BJ (cell line): ENCODE results near the gene VGLL4. TPM values are rescaled to one million over a fixed set of nuclear protein-coding genes. Genes with fewer than 3 reads are reported as not detected.
A peak's percentile ranks its signal among the peaks of the same experiment; 100 is the strongest.

Experiments used
- CTCF ChIA-PET: fragments of 350-600 bp; formaldehyde crosslinking; extraction: SDS; loops from one replicate; lab custom pipeline; 2021; ENCODE audit warnings: antibody characterized with exemption, inconsistent platforms; lab: Yijun Ruan, JAX
- POLR2A ChIA-PET: fragments of 300-600 bp; sonication (Branson Sonifier 250); formaldehyde crosslinking; extraction: SDS; loops from one replicate; lab custom pipeline; 2021; ENCODE audit warnings: antibody characterized with exemption; lab: Charles Lee
- DNase-seq: peaks from one replicate; pipeline ENCODE4 v3.0.0-alpha.2; 2011; ENCODE audit warnings: low read depth
- H3K27me3 ChIP-seq: 2 replicates; pipeline ENCODE4 v1.6.0; 2011; ENCODE audit warnings: low read length; ENCODE audit not compliant: control insufficient read depth, insufficient read depth
- H3K36me3 ChIP-seq: 2 replicates; pipeline ENCODE4 v1.5.1; 2011; ENCODE audit warnings: low read length; ENCODE audit not compliant: control insufficient read depth, insufficient read depth
- H3K4me3 ChIP-seq: 2 replicates; pipeline ENCODE4 v1.5.1; 2011; ENCODE audit warnings: low read depth, mild to moderate bottlenecking, control low read depth, low read length
- polyA plus RNA-seq: library from polyadenylated mRNA; depleted of rRNA; stranded (reverse); fragments of >200 nt; gene quantifications from 2 replicates; pipeline ENCODE4 v1.2.3, GENCODE V29; 2011
- TF ChIP-seq, protein P1 (sequence below): IDR thresholded peaks from 2 replicates; pipeline ENCODE4 v1.5.1; 2011; ENCODE audit warnings: low read depth, mild to moderate bottlenecking, control low read depth, inconsistent platforms, low read length, moderate library complexity; ENCODE audit not compliant: insufficient read depth

VGLL4 gene
- polyA plus RNA-seq, 1 experiment, result 31.3 TPM

DNA sequence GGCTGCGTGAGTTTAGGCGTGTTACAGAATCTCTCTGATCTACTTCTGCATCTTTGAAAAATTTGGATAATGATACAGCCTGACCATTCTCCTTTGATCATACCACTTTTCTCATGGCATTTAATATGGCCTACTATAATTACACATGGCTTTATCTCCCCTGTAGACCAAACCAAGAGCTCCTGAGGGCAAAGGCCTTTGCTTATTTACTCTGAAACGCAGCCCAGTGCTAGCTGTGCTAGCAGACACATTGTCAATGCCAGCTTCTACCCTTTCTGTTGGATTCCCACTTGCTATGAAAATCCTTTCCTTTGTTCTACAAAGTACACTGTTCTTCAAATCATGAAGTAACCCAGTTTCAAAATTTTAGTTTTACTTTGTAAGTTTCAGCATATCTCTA is 16.5 kb upstream of the VGLL4 start:
- CTCF ChIA-PET, result interaction anchor here (0.8 to 1.2 kb wide), 2 partner anchors 10 to 25 kb away, joined by 3 read pairs; no protein-coding TSS in a partner anchor
- POLR2A ChIA-PET, result interaction anchor here (0.7 kb wide), 1 partner anchor 13 kb away, joined by 5 read pairs; no protein-coding TSS in a partner anchor
- no peak for DNase-seq
- Histone ChIP-seq H3K4me3 (no peak overlapping the region), H3K27me3 (no peaks in the 10 kb centered on the region), H3K36me3 (no peaks in the 10 kb centered on the region)
- TF ChIP-seq, protein P1, sequence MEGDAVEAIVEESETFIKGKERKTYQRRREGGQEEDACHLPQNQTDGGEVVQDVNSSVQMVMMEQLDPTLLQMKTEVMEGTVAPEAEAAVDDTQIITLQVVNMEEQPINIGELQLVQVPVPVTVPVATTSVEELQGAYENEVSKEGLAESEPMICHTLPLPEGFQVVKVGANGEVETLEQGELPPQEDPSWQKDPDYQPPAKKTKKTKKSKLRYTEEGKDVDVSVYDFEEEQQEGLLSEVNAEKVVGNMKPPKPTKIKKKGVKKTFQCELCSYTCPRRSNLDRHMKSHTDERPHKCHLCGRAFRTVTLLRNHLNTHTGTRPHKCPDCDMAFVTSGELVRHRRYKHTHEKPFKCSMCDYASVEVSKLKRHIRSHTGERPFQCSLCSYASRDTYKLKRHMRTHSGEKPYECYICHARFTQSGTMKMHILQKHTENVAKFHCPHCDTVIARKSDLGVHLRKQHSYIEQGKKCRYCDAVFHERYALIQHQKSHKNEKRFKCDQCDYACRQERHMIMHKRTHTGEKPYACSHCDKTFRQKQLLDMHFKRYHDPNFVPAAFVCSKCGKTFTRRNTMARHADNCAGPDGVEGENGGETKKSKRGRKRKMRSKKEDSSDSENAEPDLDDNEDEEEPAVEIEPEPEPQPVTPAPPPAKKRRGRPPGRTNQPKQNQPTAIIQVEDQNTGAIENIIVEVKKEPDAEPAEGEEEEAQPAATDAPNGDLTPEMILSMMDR, result no peak

DNA sequence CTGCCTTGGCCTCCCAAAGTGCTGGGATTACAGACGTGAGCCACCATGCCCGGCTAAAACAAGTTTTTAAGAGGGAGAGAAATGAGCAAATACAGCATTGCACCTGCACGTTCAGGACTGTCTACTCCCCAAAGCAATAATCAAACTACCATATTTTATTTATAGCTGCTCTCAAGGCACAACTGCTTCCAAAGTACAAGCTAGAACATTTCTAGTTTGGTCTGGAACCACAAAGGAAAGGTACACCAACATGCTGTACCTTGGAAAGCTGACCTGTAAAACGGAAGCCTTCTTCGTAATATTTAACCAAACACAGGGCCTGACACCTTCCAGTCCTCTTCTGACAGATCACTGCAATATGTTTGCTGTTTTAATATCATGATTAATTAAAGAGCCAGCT is 14.5 kb upstream of the VGLL4 start:
- Histone ChIP-seq H3K36me3 (no peaks in the 10 kb centered on the region), H3K4me3 (no peak overlapping the region), H3K27me3 (no peaks in the 10 kb centered on the region)
- POLR2A ChIA-PET, result no interaction called here
- CTCF ChIA-PET, result no interaction called here
- TF ChIP-seq, protein P1, result no peak
- no peak for DNase-seq

DNA sequence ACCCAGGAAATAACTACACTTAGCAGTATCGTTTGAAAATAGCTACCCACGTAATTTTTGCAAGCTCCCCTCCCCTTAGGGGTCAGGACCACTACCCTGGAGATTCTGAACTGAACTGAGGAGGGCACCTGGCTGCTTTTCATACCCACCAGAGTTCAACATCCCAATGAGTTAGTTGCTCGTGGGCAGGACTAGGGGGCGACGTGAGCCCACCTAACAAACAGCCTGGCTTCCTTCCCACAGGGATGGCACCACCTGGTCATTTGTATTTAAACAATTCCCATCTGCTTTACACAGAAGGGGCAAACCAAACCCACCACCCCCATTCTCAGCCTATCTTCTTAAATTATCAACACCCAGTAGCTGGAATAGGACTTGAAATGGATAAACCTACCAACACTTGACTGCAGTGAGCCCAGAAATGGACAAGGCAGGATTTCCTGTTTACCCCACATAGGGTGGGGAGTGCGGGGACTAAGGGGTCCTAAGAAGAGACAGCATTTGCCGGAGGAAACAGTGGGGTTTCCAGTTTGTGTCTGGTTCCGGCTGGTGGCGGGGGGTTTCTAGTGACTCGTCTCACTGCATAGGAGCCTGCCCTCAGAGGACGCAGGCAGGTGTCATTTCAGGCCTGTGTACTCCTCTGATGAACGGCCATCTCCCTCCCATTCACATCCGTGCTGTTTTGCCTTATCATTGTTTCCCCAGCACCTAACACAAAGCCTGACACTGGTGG is 11.6 kb upstream of the VGLL4 start:
- DNase-seq, result no peak
- ChIA-PET CTCF (interaction anchor here (0.6 to 1.7 kb wide), 6 partner anchors 10 to 362 kb away, joined by 3 to 4 read pairs (median 3); no protein-coding TSS in a partner anchor), POLR2A (no interaction called here)
- Histone ChIP-seq H3K27me3 (no peaks in the 10 kb centered on the region), H3K4me3 (no peak overlapping the region), H3K36me3 (no peaks in the 10 kb centered on the region)
- TF ChIP-seq, protein P1, result peak; percentile 42

DNA sequence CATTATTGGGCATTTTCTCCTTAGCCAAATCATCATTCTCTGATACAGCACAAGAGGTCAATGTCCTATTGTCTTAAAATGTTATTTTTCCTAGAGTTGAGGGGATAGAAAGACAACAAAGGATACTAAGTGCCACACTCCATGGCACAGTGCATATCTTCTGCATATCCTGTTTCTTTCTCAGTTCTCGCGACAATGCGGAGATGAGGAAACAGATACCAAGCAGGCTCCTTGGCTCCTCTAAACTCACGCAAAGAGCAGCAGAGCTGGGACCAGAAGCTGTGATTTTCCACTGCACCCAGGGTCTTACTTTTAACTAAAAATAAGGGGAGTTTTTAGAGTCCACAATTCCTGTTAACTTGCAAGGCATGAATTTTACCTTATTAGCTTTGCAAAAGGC is 10.5 kb upstream of the VGLL4 start:
- H3K36me3 ChIP-seq, result no peaks in the 10 kb centered on the region
- POLR2A ChIA-PET, result no interaction called here
- TF ChIP-seq, protein P1, result no peak
- CTCF ChIA-PET, result interaction anchor here (9.4 kb wide), 1 partner anchor 275 kb away, joined by 81 read pairs; no protein-coding TSS in a partner anchor
- H3K4me3 ChIP-seq, result no peak overlapping the region
- DNase-seq, result no peak
- H3K27me3 ChIP-seq, result no peaks in the 10 kb centered on the region

DNA sequence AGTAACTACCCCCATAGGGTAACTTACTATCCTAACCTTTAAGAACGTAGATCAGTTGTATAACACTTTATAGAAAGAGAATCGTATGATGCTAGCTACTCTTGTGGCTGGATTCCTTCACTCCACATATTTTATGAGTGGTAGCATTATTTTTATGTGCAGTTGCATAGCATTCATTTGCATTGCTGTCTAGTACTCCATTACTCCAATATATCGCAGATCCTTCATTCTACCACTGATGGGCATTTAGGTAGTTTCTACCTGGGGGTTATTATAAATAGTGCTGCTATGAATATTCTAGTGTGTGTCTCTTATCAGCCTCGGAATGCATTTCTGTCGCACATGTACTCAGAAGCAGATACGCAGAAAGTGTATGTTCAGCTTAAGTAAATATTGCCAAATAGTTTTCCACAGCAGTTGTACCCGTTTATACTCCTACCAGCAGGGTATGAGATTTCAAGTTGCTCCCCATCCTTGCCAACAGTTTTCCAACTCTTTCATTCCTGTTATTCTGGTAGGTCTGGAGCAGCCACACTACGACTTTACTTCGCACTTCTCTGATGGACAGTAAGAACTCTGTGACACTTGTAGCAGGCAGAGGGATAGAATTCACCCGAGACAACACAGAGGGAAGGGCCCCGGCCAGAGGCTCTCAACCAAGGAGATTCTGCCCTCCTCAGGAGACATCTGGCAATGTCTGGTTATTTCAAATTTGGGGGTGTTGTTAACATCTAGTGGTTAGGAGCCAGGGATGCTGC is 9.8 kb upstream of the VGLL4 start:
- H3K27me3 ChIP-seq, result no peaks in the 10 kb centered on the region
- DNase-seq, result no peak
- TF ChIP-seq, protein P1, result no peak
- no peaks in the 10 kb centered on the region for H3K36me3 ChIP-seq
- no peak overlapping the region for H3K4me3 ChIP-seq
- CTCF ChIA-PET, result interaction anchor here (1.0 to 9.4 kb wide), 3 partner anchors 8 to 283 kb away, joined by 3 to 81 read pairs (median 5); no protein-coding TSS in a partner anchor
- POLR2A ChIA-PET, result no interaction called here
